Subcutaneous abdominal adipose tissue (tissue), 5 donors: ENCODE data around the gene C1orf56.

ENCODE experiments used
- H3K27ac ChIP-seq: one replicate; pipeline ENCODE4 v1.7.0; 2013; ENCODE audit warnings: low read depth, mild to moderate bottlenecking, inconsistent platforms, low read length, moderate library complexity
- H3K27me3 ChIP-seq, 5 donors: one replicate each; pipeline ENCODE4 v1.7.0; 2013; ENCODE audit warnings: low read length in 5 of 5, inconsistent platforms in 1 of 5; ENCODE audit not compliant: control insufficient read depth in 5 of 5, insufficient read depth in 4 of 5
- H3K36me3 ChIP-seq, 5 donors: one replicate each; pipeline ENCODE4 v1.7.0; 2013; ENCODE audit warnings: low read length in 5 of 5; ENCODE audit not compliant: control insufficient read depth in 5 of 5, insufficient read depth in 5 of 5
- H3K4me1 ChIP-seq, 5 donors: one replicate each; pipeline ENCODE4 v1.7.0; 2013; ENCODE audit warnings: low read length in 5 of 5, mild to moderate bottlenecking in 3 of 5, moderate library complexity in 1 of 5; ENCODE audit not compliant: control insufficient read depth in 5 of 5, insufficient read depth in 5 of 5
- H3K4me3 ChIP-seq, 5 donors: one replicate each; pipeline ENCODE4 v1.7.0; 2013; ENCODE audit warnings: low read length in 5 of 5, low read depth in 1 of 5
- H3K9ac ChIP-seq, 5 donors: one replicate each; pipeline ENCODE4 v1.7.0; 2013; ENCODE audit warnings: low read length in 5 of 5, mild to moderate bottlenecking in 4 of 5, moderate library complexity in 3 of 5
- H3K9me3 ChIP-seq, 5 donors: one replicate each; pipeline ENCODE4 v1.7.0; 2013; ENCODE audit warnings: low read length in 5 of 5; ENCODE audit not compliant: control insufficient read depth in 5 of 5
- donor health status: healthy.
- donor health status: healthy.
- donor health status: healthy.
- donor health status: healthy.
- donor health status: healthy.

The C1orf56 gene

GRCh38 chr1:151013518-151013917 lies 34.0 kb upstream of the C1orf56 start:
- no peaks in the 10 kb centered on the region for H3K9me3 ChIP-seq
- no peak overlapping the region for H3K27ac ChIP-seq
- H3K4me1 ChIP-seq, result peaks cover 0 to 25% (median 23%) of the 10 kb centered on the region in 5 donors
- H3K9ac ChIP-seq, result no peak overlapping the region
- H3K4me3 ChIP-seq, result no peak overlapping the region
- H3K27me3 ChIP-seq, result no peaks in the 10 kb centered on the region
- H3K36me3 ChIP-seq, result peaks cover 5 to 11% (median 10%) of the 10 kb centered on the region in 5 donors

- H3K36me3 ChIP-seq, result peaks cover 6 to 38% (median 23%) of the 10 kb centered on the region in 5 donors
- H3K27ac ChIP-seq, result no peak overlapping the region
- H3K4me3 ChIP-seq, result no peak overlapping the region
- peaks cover 0 to 7% (median 3%) of the 10 kb centered on the region in 5 donors for H3K4me1 ChIP-seq
- no peaks in the 10 kb centered on the region for H3K9me3 ChIP-seq
- no peaks in the 10 kb centered on the region for H3K27me3 ChIP-seq
- H3K9ac ChIP-seq, result no peak overlapping the region
These were observed 22.9 kb upstream of the C1orf56 start for GRCh38 chr1:151024540-151025146.

GRCh38 chr1:151026460-151026859 lies 21.1 kb upstream of the C1orf56 start:
- H3K36me3 ChIP-seq, result peaks cover 10 to 56% (median 41%) of the 10 kb centered on the region in 5 donors

GRCh38 chr1:151032164-151032563 lies 15.4 kb upstream of the C1orf56 start:
- no peak overlapping the region for H3K27ac ChIP-seq
- H3K4me3 ChIP-seq, result no peak overlapping the region
- H3K9me3 ChIP-seq, result no peaks in the 10 kb centered on the region
- H3K4me1 ChIP-seq, result peaks cover 0 to 5% (median 0%) of the 10 kb centered on the region in 5 donors
- peaks cover 16 to 62% (median 50%) of the 10 kb centered on the region in 5 donors for H3K36me3 ChIP-seq
- no peaks in the 10 kb centered on the region for H3K27me3 ChIP-seq
- H3K9ac ChIP-seq, result no peak overlapping the region

More at GRCh38 chr1:151026460-151026859, 21.1 kb upstream of the C1orf56 start:
- no peak overlapping the region for H3K27ac ChIP-seq
- H3K27me3 ChIP-seq, result no peaks in the 10 kb centered on the region
- no peak overlapping the region for H3K4me3 ChIP-seq
- H3K9me3 ChIP-seq, result no peaks in the 10 kb centered on the region
- no peak overlapping the region for H3K9ac ChIP-seq
- H3K4me1 ChIP-seq, result peaks cover 0 to 7% (median 3%) of the 10 kb centered on the region in 5 donors

GRCh38 chr1:151035167-151035566 lies 12.4 kb upstream of the C1orf56 start:
- Histone ChIP-seq H3K4me1 (peaks cover 0 to 5% (median 0%) of the 10 kb centered on the region in 5 donors), H3K36me3 (peaks cover 12 to 37% (median 33%) of the 10 kb centered on the region in 5 donors), H3K9me3 (no peaks in the 10 kb centered on the region), H3K4me3 (no peak overlapping the region), H3K27me3 (no peaks in the 10 kb centered on the region), H3K9ac (no peak overlapping the region), H3K27ac (no peak overlapping the region)

GRCh38 chr1:151036356-151036755 lies 11.2 kb upstream of the C1orf56 start, which contains the start of gene BNIPL:
TSS of gene BNIPL (plus strand) at chr1:151036586. CDS start at chr1:151036726, 140 bp downstream.
- Histone ChIP-seq H3K36me3 (peaks cover 9 to 25% (median 22%) of the 10 kb centered on the region in 5 donors), H3K9me3 (no peaks in the 10 kb centered on the region), H3K27me3 (no peaks in the 10 kb centered on the region), H3K4me3 (no peak within 1 kb of the TSS), H3K9ac (peak within 1 kb of the TSS in 1 of 5 donors; percentile 24), H3K4me1 (peaks cover 0 to 5% (median 0%) of the 10 kb centered on the region in 5 donors), H3K27ac (no peak within 1 kb of the TSS)

GRCh38 chr1:151037032-151037431 lies 10.5 kb upstream of the C1orf56 start:
- Histone ChIP-seq H3K27ac (no peak overlapping the region), H3K4me1 (peaks cover 0 to 5% (median 0%) of the 10 kb centered on the region in 5 donors), H3K4me3 (no peak overlapping the region), H3K9ac (peak overlapping the region in 1 of 5 donors; percentile 7), H3K36me3 (peaks cover 6 to 22% (median 20%) of the 10 kb centered on the region in 5 donors), H3K27me3 (no peaks in the 10 kb centered on the region), H3K9me3 (no peaks in the 10 kb centered on the region)

GRCh38 chr1:151039521-151039920 lies 8.0 kb upstream of the C1orf56 start:
- H3K9ac ChIP-seq, result no peak overlapping the region
- no peak overlapping the region for H3K27ac ChIP-seq
- H3K9me3 ChIP-seq, result no peaks in the 10 kb centered on the region
- H3K36me3 ChIP-seq, result peaks cover 6 to 11% (median 9%) of the 10 kb centered on the region in 5 donors
- H3K4me1 ChIP-seq, result no peaks in the 10 kb centered on the region
- H3K4me3 ChIP-seq, result no peak overlapping the region
- no peaks in the 10 kb centered on the region for H3K27me3 ChIP-seq

- H3K27me3 ChIP-seq, result no peaks in the 10 kb centered on the region
- no peak overlapping the region for H3K9ac ChIP-seq
- H3K36me3 ChIP-seq, result no peaks in the 10 kb centered on the region
- H3K4me1 ChIP-seq, result peaks cover 0 to 11% (median 7%) of the 10 kb centered on the region in 5 donors
- no peak overlapping the region for H3K27ac ChIP-seq
- no peaks in the 10 kb centered on the region for H3K9me3 ChIP-seq
- H3K4me3 ChIP-seq, result no peak overlapping the region
These were observed 4.4 kb upstream of the C1orf56 start for GRCh38 chr1:151043163-151043562.

GRCh38 chr1:151047925-151048644 lies 534 bp downstream of the C1orf56 start:
- Histone ChIP-seq H3K27me3 (no peaks in the 10 kb centered on the region), H3K4me3 (peak overlapping the region; percentile 79 to 91 (median 82)), H3K36me3 (peaks cover 10 to 20% (median 17%) of the 10 kb centered on the region in 5 donors), H3K4me1 (peaks cover 2 to 22% (median 15%) of the 10 kb centered on the region in 5 donors), H3K9me3 (no peaks in the 10 kb centered on the region), H3K27ac (peak overlapping the region; percentile 50), H3K9ac (peak overlapping the region; percentile 66 to 92 (median 86))
